Loucy (cell line): ENCODE measurements around the gene PCDHGA11.
A peak's percentile ranks its signal among the peaks of the same experiment; 100 is the strongest.

Source experiments
- EZH2phosphoT487 ChIP-seq: fragments of 200-600 bp; IDR thresholded peaks from 2 replicates; pipeline ENCODE4 v1.6.1; 2018; ENCODE audit warnings: antibody characterized with exemption, mild to moderate bottlenecking, moderate library complexity, borderline replicate concordance
- TF ChIP-seq, protein P1 (sequence below): fragments of 200-600 bp; sonication (generic); conservative IDR thresholded peaks from 2 replicates; pipeline ENCODE4 v1.5.1; 2014; ENCODE audit warnings: mild to moderate bottlenecking, antibody characterized with exemption, low read length

DNA sequence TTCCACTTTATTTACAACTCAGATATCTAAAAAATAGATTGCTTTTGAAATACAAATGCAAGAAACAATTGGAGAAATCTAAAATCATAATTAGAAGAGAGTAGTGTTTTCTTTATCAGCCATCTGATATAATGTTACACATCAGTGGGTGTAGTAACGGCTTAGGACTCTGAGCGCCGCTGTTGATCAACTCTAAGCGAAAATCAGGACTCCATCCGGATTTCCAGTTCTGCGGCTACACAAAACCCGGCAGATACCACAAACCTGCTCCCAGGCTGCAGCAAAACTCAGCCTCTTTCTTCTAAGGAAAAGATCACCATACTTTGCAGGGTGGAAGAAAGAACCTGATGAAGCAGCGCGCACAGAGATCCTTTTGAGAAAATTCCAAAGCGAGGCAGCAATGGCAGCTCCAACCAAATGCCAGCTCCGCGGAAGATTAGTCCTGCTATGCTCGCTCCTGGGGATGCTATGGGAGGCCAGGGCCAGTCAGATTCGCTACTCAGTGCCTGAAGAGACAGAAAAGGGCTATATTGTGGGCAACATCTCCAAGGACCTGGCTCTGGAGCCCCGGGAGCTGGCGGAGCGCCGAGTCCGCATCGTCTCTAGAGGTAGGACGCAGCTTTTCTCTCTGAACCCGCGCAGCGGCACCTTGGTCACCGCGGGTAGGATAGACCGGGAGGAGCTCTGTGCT, 18.2 kb upstream of the PCDHGA11 start, which contains the start of gene PCDHGA9:
- TF ChIP-seq, protein P1, sequence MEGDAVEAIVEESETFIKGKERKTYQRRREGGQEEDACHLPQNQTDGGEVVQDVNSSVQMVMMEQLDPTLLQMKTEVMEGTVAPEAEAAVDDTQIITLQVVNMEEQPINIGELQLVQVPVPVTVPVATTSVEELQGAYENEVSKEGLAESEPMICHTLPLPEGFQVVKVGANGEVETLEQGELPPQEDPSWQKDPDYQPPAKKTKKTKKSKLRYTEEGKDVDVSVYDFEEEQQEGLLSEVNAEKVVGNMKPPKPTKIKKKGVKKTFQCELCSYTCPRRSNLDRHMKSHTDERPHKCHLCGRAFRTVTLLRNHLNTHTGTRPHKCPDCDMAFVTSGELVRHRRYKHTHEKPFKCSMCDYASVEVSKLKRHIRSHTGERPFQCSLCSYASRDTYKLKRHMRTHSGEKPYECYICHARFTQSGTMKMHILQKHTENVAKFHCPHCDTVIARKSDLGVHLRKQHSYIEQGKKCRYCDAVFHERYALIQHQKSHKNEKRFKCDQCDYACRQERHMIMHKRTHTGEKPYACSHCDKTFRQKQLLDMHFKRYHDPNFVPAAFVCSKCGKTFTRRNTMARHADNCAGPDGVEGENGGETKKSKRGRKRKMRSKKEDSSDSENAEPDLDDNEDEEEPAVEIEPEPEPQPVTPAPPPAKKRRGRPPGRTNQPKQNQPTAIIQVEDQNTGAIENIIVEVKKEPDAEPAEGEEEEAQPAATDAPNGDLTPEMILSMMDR: peak; percentile 36
- TF ChIP-seq EZH2phosphoT487: no peak
